NCI-H187 (cell line): Measurements from ENCODE around the gene ETV5.

Experiments used
- DNase-seq, 2 experiments: peaks; one replicate each; lab custom pipeline; 2025; lab: John Stamatoyannopoulos, UW

ETV5 gene

DNA sequence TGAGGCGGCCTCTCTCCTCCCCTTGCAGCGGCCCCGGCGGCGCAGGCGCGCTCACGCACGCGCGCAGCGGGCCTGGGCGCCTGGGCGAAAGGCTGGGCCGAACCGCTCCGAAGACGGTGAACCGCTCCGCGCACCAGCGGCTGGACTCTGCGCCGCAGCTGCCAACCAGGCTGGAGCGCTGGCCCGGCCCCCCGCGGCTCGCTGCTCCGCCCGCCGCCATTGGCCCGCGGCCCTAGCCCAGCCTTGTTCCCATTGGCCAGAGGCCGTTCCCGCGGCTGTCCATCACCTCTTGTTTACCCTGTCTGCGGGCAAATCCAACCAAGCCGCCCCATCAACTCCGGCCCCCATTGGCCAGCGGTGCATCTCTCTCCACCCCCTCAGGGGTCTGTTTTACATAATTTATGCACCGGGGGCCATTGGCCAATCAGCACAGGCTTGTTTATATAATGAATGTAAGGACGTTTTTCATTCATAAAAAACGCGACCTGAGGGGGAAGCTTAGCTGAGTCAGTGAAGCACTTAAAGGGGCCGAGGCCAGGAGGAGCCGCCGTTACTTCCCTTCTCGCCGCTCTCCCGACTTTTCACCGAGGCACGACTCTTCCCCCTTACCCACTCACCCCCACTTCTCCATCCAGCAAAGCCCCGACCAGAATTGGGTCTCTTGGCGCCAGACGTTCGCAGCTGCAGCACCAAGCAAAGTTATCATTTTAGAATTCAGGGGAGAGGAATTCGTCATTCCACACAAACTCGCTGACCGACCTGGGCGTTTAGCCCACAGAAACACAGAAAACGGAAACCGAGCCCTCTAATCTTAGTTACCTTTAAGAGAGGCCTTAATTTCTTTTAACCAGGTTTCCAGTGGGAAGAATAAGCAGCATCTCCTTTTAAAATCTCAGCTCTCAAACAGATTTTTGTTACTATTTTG lies at the start of gene ETV5:
TSS of gene ETV5 (minus strand) at position 149 of the 925 bp plus-strand sequence. CDS start 3,221 bp downstream, outside the sequence.
- DNase-seq: peak; percentile 88 to 96

DNA sequence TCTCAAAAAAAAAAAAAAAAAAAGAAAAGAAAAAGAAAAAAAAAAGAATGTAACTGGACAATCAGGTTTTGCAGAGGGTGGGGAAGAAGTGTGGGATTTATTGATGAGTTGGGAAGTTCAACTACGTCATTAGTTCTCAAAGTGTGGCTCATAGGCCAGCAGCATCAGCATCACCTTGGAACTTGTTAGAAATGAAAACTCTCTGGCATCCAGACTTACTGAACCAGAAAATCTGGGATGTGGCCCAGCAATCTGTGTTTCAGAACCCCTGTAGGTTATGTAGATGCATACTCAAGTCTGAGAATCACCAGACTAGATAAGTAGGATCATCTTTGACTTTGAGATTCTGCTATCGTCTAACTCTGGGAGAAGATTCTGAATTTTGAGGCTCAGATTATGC lies 45.8 kb upstream of the ETV5 start:
- DNase-seq: no peak

- no peak for DNase-seq
Measured at GRCh38 chr3:186152889-186153292, 44.0 kb upstream of the ETV5 start.

GRCh38 chr3:186152361-186152798 lies 43.5 kb upstream of the ETV5 start:
- no peak for DNase-seq

GRCh38 chr3:186151077-186151971 lies 42.4 kb upstream of the ETV5 start:
- no peak for DNase-seq

- DNase-seq: no peak
Measured at GRCh38 chr3:186150041-186150830, 41.3 kb upstream of the ETV5 start.

- DNase-seq: no peak
Measured at GRCh38 chr3:186149319-186149960, 40.6 kb upstream of the ETV5 start.

- no peak for DNase-seq
Measured at GRCh38 chr3:186144257-186144656, 35.4 kb upstream of the ETV5 start.

DNA sequence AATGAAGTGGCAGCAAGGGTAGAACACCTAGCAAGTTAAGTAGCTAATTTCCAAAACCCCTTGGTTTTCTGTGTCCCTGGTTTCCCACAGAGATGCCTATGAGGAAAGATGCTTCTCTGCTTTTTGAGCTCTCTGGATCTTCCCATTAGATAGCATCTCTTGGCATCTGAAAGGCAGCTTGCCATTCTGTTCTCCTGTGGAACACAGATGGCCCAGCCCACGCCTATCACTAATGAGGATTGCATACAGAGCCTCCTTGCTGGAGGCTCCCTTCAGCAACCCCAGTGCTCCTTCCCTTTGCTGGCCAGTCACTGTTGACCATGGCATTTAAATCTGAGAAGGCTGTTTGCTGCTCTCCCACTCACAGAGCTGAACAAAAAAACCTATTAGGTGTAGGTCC lies 34.4 kb upstream of the ETV5 start:
- no peak for DNase-seq

GRCh38 chr3:186142393-186142932 lies 33.6 kb upstream of the ETV5 start:
- DNase-seq: no peak

DNA sequence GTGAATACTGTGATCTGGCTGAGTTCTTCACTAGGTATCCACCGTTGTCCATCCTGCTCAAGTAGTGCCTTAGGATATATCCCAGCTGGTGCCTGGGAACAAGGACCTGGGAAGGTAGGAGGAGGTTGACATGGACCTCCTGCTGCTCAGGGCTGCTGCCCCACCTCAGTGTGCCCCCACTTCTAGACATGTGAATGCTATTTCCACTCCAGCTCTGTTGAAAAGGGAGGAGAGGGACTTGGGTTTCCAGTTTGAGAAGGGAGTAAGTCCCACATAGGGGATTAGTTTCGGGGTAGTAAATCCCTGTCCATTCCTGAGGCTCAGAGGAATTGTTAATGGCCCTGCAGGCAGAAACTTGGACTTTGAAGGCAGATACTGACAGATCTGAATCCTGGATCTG lies 32.9 kb upstream of the ETV5 start:
- no peak for DNase-seq

DNA sequence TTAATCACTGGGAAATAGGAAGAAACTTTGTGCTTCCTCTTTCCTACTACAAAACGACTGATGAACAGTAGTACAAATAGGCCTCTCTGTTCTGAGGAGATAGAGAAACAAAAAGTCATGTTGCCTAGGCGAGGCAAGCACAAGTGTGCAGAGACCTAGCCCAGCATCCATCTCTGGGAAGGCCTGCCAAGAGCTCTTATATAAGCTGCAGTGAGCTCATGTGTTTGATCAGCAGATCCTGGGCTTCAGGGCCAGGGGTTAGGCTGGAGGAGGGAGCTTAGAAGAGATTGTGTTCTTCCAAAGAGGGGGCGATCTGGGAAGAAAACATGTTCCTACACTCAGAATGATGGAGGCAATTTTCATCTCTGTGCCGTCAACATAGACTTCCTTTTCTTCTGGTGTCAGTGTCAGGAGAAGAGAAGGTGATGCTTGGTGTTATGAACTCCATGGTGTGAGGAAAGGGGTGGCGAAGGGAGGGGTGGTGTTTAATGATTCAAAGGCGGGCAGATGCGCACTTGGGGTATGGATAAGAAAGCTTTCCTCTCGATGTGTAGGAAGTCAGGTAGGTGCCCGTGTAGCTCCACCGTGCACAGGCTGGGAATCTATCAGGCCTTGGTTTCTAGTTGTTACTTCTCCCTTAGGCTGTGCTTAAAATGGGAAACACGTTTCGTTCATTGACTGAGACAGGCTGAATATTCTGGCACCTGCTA lies 29.5 kb upstream of the ETV5 start:
- DNase-seq: no peak

DNA sequence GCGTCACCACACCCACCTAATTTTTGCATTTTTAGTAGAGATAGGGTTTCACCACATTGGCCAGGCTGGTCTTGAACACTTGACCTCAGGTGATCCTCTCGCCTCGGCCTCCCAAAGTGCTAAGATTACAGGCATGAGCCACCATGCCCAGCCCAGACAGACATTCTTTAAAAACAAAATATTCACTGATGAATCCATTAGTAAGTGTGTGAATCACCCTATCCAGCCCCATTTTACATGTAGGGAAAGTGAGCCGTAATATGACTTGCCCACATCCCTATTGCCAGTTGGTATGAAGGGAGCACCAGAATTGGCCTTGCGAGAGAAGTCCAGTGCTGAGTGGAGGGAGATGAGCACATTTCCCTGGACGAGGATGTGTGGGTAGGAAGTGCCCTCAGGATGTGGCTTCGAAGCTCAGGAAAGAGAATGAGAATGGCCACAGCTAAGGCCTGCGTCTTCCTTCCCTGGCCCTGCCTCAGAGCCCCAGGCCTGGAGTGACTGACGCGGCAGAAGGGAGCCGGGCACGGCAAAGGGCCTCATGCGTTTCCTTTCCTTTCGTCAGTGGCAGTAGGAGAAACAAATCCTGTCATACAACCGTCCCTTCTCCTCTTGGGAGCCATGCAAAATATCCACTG lies 28.3 kb upstream of the ETV5 start:
- DNase-seq: no peak

DNA sequence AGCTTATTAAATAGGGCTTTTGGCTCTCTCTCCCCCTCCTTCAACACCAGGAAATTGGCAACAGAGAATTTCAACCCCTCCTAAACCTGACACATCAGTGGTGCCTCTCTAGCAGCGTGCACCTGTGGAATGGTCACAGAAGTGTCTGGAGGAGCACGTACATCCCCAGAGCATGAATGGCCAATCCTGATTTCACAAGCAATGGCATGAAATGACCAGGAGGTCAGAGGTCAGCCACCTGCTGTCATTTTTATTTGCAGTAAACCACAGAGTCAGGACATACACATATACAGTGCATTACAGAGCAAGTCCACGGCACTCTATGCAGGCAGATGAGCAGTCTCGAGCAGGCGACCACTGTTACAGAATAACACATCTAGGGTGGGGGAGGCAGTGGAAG lies 25.1 kb upstream of the ETV5 start:
- no peak for DNase-seq

GRCh38 chr3:186132487-186132886 lies 23.6 kb upstream of the ETV5 start:
- no peak for DNase-seq

DNA sequence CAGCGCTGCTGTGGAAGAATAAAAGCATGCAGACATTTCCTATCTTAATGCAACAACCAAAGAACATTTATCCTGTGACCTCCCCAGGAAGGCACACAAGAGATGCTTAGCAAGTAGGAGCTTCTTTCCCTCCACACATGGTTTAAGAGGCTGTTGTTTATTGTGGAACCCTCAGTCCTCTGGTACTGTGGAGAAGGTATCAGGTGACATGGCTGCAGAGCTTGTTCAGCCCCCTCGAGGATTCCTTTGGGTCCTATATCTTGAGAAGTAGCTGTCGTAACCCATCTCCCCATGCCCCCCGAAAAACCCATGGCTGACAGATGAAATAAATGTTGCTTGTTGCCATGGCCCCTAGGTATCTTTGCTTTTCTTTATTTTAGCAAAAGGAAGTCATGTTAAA lies 20.3 kb upstream of the ETV5 start:
- DNase-seq: no peak

- DNase-seq: no peak
Measured at GRCh38 chr3:186128158-186128557, 19.3 kb upstream of the ETV5 start.

DNA sequence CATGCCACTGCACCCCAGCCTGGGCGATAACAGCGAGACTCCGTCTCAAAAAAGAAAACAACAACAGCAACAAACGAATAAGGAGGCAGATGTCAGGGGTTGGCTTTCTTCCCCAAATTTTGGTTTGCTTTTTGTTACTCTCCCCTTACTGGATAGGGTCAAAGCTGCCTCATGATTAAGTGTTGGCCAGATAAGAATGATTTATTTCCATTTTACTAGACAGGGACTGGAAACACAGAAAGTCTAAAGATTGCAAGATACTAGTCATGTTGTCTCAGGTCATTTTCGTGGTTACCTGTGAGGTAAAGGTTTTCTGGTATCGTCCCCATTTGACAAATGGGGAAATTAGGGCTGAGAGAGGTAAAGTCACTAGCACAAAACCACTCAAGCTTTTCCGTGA lies 18.6 kb upstream of the ETV5 start:
- no peak for DNase-seq

DNA sequence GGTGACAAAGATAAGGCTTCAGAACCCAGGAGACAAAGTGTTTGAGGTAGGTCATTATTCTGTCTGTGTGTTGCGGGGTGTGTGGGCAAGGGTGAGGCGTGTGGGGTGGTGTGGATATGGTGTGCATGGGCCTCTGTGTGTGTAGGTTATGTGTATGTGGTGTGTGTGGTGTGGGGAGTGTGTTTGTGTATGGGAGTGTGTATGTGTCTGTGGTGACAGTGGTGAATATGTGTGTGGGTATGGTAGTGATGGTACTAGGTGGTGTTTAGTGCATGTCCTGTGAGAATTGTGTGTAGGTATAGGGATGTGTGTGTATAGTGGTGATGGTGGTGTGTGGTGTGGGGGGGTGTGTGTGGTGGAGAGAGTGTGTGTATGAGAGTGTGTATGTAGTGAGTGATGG lies 16.2 kb upstream of the ETV5 start:
- no peak for DNase-seq

- no peak for DNase-seq
Measured at GRCh38 chr3:186124592-186124991, 15.7 kb upstream of the ETV5 start.
